Esophagus squamous epithelium (tissue), 5 donors: ENCODE measurements around the gene SLC6A9. TPM values are rescaled to one million over a fixed set of nuclear protein-coding genes. Genes with fewer than 3 reads are reported as not detected.

ENCODE experiments used
- DNase-seq: peaks from one replicate; lab custom pipeline; 2025; lab: John Stamatoyannopoulos, UW
- H3K27ac ChIP-seq, 4 donors: fragments of 200-600 bp; sonication (generic); one replicate each; pipeline ENCODE4 v1.5.1; 2016 to 2019; ENCODE audit warnings: mild to moderate bottlenecking in 1 of 4
- H3K27me3 ChIP-seq, 4 donors: fragments of 200-600 bp; sonication (generic); 1 replicate in 3 of 4; 2 replicates in 1 of 4; pipeline versions ENCODE4 v1.5.1 to v1.6.0; 2017 to 2021; ENCODE audit warnings: antibody characterized with exemption in 1 of 4
- H3K36me3 ChIP-seq, 3 donors: fragments of 200-600 bp; sonication (generic); one replicate each; pipeline ENCODE4 v1.5.1; 2016 to 2019
- H3K4me1 ChIP-seq, 3 donors: fragments of 200-600 bp; sonication (generic); one replicate each; pipeline ENCODE4 v1.5.1; 2017 to 2019
- H3K4me3 ChIP-seq, 4 donors: fragments of 200-600 bp; sonication (generic); 1 replicate in 3 of 4; 2 replicates in 1 of 4; pipeline ENCODE4 v1.5.1; 2016 to 2019; ENCODE audit warnings: mild to moderate bottlenecking in 2 of 4, moderate library complexity in 1 of 4
- H3K9me3 ChIP-seq, 3 donors: fragments of 200-600 bp; sonication (generic); one replicate each; pipeline ENCODE4 v1.5.1; 2016 to 2019
- CTCF ChIP-seq, 6 experiments: fragments of 450-650 bp in 4 of 6; fragments of 200-600 bp in 2 of 6; sonication (generic) in 2 of 6; IDR thresholded peaks; one replicate each; pipeline ENCODE4 v1.5.1; 2016 to 2019; ENCODE audit warnings: antibody characterized with exemption in 6 of 6, mild to moderate bottlenecking in 4 of 6, moderate library complexity in 4 of 6
- POLR2A ChIP-seq, 4 donors: fragments of 450-650 bp; IDR thresholded peaks; one replicate each; pipeline ENCODE4 v1.6.1; 2017; ENCODE audit warnings: antibody characterized with exemption in 4 of 4, mild to moderate bottlenecking in 4 of 4, moderate library complexity in 3 of 4
- WGBS, 2 donors: methylation state at CpG; one replicate each; pipeline ENCODE4 v1.1.5; 2018; 5-methylcytosine and 5-hydroxymethylcytosine counted together
- intact Hi-C: fragments of 100-400 bp; cut with DNase I; formaldehyde crosslinking; loops from one replicate; pipeline ENCODE4 v1.15.0; 2022
- total RNA-seq, 4 donors: library from RNA; depleted of rRNA; stranded (reverse); fragments of >200 nt; gene quantifications; one replicate each; pipeline ENCODE4 v1.1.0, GENCODE V29; 2016
- donor health status: DM: yes; HTN: yes; CAD: no.

The SLC6A9 gene
- total RNA-seq, 4 donors from 2014 or later: 10.4 to 40.0 (median 23.2) TPM

- Histone ChIP-seq H3K36me3 (no peaks in the 10 kb centered on the region), H3K27ac (no peak overlapping the region), H3K4me1 (peaks cover 0 to 40% (median 19%) of the 10 kb centered on the region in 3 donors), H3K4me3 (no peak overlapping the region), H3K9me3 (no peaks in the 10 kb centered on the region), H3K27me3 (peaks cover 0 to 8% (median 0%) of the 10 kb centered on the region in 4 donors)
- WGBS, 2 donors: 62 to 81% methylated on average over 2 of the region's 2 CpGs
- TF ChIP-seq CTCF (IDR thresholded peaks at IDR 0.05) (no peak), POLR2A (IDR thresholded peaks at IDR 0.05) (no peak)
- no peak for DNase-seq
- intact Hi-C loops: loop anchor here (5.0 to 10.0 kb wide), 2 partner anchors 37 to 94 kb away; partner anchors contain the start of gene IPO13
Observed at GRCh38 chr1:44038876-44039657, 7.8 kb upstream of the SLC6A9 start.

- Histone ChIP-seq H3K4me1 (peaks cover 2 to 51% (median 27%) of the 10 kb centered on the region in 3 donors), H3K9me3 (no peaks in the 10 kb centered on the region), H3K36me3 (no peaks in the 10 kb centered on the region), H3K4me3 (no peak overlapping the region), H3K27me3 (no peaks in the 10 kb centered on the region), H3K27ac (peak overlapping the region in 2 of 4 donors; percentile 53 to 71)
- intact Hi-C loops: loop anchor here (5.0 to 10.0 kb wide), 2 partner anchors 35 to 92 kb away; partner anchors contain the start of gene IPO13
- DNase-seq: no peak
- WGBS, 2 donors: 67 to 68% methylated on average over 5 of the region's 5 CpGs
- TF ChIP-seq POLR2A (IDR thresholded peaks at IDR 0.05): no peak
Observed at GRCh38 chr1:44037154-44037553, 5.9 kb upstream of the SLC6A9 start.

- no peak for DNase-seq
- H3K27ac ChIP-seq: peak overlapping the region; percentile 26 to 71 (median 62)
- no peaks in the 10 kb centered on the region for H3K36me3 ChIP-seq
- no peaks in the 10 kb centered on the region for H3K9me3 ChIP-seq
- peaks cover 8 to 57% (median 33%) of the 10 kb centered on the region in 3 donors for H3K4me1 ChIP-seq
- intact Hi-C loops: loop anchor here (5.0 to 10.0 kb wide), 2 partner anchors 34 to 92 kb away; partner anchors contain the start of gene IPO13
- TF ChIP-seq CTCF (IDR thresholded peaks at IDR 0.05) (peak; percentile 73 to 93 (median 86)), POLR2A (IDR thresholded peaks at IDR 0.05) (no peak)
- H3K27me3 ChIP-seq: no peaks in the 10 kb centered on the region
- no peak overlapping the region for H3K4me3 ChIP-seq
- 8% methylated on average over 6 of the region's 6 CpGs for WGBS, 2 donors
Observed at GRCh38 chr1:44036409-44037139, 5.3 kb upstream of the SLC6A9 start.

- H3K27me3 ChIP-seq: no peaks in the 10 kb centered on the region
- no peak overlapping the region for H3K4me3 ChIP-seq
- peak overlapping the region; percentile 26 to 71 (median 62) for H3K27ac ChIP-seq
- peaks cover 9 to 63% (median 35%) of the 10 kb centered on the region in 3 donors for H3K4me1 ChIP-seq
- no peaks in the 10 kb centered on the region for H3K9me3 ChIP-seq
- intact Hi-C loops: loop anchor here (5.0 to 10.0 kb wide), 2 partner anchors 34 to 91 kb away; partner anchors contain the start of gene IPO13
- no peak for DNase-seq
- 47 to 59% methylated on average over 3 to 8 of the region's 8 CpGs for WGBS, 2 donors
- H3K36me3 ChIP-seq: no peaks in the 10 kb centered on the region
- TF ChIP-seq POLR2A (IDR thresholded peaks at IDR 0.05): no peak
- no peak for TF ChIP-seq CTCF (IDR thresholded peaks at IDR 0.05)
Observed at GRCh38 chr1:44035726-44036408, 4.6 kb upstream of the SLC6A9 start.
